ENCODE measurements around the gene BNC1.

BNC1 gene, protein sequence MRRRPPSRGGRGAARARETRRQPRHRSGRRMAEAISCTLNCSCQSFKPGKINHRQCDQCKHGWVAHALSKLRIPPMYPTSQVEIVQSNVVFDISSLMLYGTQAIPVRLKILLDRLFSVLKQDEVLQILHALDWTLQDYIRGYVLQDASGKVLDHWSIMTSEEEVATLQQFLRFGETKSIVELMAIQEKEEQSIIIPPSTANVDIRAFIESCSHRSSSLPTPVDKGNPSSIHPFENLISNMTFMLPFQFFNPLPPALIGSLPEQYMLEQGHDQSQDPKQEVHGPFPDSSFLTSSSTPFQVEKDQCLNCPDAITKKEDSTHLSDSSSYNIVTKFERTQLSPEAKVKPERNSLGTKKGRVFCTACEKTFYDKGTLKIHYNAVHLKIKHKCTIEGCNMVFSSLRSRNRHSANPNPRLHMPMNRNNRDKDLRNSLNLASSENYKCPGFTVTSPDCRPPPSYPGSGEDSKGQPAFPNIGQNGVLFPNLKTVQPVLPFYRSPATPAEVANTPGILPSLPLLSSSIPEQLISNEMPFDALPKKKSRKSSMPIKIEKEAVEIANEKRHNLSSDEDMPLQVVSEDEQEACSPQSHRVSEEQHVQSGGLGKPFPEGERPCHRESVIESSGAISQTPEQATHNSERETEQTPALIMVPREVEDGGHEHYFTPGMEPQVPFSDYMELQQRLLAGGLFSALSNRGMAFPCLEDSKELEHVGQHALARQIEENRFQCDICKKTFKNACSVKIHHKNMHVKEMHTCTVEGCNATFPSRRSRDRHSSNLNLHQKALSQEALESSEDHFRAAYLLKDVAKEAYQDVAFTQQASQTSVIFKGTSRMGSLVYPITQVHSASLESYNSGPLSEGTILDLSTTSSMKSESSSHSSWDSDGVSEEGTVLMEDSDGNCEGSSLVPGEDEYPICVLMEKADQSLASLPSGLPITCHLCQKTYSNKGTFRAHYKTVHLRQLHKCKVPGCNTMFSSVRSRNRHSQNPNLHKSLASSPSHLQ

DNA sequence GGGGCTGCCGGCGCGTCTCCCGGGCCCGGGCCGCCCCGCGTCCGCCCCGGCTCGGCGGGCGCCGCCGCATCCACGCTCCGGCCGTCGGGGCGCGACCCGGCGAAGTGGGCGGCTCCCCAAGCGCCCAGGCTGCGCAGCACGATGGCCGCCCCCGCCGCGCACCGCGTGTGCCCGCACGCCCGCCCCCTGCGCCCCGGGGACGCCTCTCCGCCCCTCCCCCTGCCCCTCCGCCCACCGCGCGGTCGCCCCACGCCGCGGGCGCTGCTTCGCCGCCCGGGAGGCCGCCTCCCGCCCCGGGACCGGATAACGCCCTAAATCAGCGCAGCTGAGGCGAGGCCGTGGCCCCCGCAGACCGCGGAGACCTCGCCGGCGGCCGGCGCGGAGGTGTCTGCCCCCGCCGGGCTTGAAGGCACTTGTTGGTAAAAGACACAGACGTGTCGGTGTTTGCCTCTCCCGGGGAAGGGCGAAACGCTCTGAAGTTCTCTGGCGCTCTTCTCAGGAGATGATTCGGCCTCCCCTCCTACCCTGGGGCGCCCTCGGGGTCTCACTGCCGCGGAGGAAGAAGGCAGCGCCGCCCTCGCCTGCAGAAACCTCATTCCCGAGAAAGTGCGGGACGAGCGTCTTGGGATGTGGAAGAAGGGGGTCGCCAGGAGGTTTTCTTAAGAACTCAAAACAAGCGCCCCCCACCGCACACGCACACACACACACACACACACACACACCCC lies at the start of gene BNC1:
Gene BNC1 (minus strand): TSS at position 106 of the 725 bp plus-strand sequence. CDS start 36 bp downstream, at position 70.
- DNase-seq (ENCODE audit: low spot score): peak; percentile 23

DNA sequence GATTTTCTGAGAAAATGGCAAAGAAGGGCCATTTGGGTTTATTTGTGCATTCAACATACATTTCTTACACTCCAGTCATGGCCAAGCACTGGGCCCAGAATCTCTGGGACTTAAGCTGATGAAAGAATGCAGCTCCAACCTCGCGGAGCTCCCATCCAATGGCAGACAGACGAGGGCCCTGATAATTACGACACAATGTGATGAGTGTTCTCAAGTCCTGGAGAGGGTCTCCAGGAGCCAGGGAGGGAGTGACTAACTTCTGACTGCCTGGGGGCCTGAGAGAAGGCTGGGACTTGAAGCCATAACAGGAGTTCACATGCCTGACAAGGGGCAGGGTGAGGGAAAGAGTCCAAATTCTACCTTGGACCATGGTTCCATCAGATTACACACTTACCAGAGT lies 42.6 kb upstream of the BNC1 start:
- DNase-seq (ENCODE audit: low spot score): no peak

DNA sequence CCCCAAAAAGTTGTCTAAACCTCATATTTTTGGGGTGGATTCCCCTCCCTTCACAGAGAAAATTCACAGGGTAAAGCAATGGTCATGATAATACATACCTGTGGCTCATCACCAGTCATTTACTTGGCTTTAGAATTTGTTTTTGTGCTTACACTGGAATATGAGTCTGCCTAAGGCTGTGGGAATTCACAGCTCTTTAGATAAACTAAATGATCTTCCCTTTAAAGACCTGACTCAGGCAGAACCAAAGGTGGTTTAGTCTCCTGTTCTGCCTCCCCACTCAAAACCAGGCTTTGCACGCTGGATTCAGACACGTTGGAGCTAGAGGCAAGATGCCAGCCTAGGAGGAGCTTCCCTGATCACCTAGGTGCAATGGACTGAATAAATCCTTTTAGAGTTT lies 40.3 kb upstream of the BNC1 start:
- DNase-seq (ENCODE audit: low spot score): no peak

DNA sequence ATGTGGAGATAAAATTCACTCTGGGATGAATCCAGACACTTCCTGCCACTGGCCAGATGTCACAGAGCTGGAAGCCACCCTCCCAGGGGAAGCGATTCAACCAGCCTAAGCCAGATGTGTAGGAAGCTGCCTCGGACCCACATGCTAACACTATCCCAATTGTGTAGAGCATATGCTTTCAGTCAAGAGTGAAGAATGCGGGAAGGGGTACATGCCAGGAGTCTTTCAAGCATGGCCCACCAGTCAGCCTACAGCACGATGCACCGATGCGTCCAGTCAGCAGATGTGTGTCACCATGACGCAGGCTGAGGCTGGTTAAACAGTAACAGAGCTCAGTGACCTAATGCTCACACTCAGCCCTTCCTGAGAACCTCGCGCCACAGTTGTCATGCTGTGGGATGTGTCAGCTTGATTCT lies 38.8 kb upstream of the BNC1 start:
- DNase-seq (ENCODE audit: low spot score): peak; percentile 73

DNA sequence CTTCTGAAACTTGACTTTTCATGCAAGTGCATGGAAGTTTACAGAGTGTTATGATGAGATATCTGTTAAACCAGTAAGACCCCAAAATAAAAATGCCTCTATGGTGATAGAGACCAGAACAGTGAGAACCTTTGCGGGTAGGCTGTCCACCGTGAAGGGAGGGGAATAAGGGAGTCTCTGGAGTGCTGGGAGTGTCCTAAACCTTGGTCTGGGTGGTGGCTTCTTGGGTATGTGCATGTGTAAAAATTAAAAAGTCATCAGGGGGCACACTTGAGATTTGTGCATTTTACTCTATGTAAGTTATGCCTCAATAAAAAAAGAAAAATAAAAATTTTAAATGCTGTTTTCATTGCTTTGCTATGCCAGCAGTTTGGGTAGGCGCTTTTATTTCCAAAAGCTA lies 38.2 kb upstream of the BNC1 start:
- no peak for DNase-seq (ENCODE audit: low spot score)

DNA sequence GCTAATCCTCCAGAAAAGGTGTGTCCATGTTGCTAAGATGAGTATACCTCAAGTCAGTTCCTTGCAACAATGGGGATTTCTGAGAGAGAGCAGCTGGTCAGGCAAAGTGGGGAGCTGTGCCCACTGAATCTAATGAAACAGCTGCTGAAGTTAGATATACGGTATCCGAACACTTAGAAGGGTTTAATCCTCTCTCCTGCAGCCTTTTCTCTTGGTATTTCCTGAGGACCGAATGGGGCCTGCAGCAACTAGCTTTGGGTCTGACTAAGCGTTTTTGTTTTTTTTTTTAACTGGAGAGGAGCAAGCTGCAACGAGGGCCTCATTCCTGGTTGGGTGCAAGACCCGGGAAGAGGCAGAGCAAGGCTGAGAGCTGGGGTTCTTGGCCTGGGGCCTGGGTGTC lies 37.6 kb upstream of the BNC1 start:
- no peak for DNase-seq (ENCODE audit: low spot score)

DNA sequence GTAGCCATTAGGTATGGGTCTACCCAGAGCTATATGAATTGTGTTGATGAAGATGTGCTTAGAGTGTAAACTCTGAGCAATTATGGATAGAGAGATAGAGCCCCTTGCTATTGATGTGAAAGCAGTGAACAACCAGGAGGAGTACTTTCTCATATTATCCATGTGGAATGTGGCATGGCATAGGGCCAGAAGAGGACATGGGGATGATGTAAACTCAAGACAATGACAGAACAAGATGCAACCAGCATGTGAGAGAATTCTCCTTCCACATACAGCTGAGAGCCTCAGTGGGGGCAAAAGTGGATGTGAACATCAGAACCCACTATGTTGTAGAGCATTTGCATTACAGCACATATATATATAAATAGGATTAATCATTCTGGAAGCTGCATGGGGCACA lies 36.4 kb upstream of the BNC1 start:
- no peak for DNase-seq (ENCODE audit: low spot score)

DNA sequence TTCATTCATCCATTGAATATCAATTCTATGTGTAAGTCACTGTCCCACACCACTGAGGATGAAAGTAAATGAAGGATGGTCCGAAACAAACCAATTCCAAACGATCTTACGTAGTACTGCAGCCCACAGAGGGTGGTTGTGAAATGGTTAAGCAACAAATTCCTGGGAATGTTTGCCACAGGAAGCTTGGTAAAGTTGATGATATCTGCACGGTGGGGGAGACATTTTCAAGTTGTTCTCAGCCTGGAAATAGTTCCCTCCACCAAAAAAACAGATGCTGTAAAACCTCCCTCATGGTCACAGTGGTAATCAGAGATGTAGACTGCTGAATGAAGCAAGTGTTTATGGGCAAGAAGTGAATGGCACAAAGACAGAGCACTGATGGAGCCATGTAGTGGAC lies 35.9 kb upstream of the BNC1 start:
- DNase-seq (ENCODE audit: low spot score): no peak

DNA sequence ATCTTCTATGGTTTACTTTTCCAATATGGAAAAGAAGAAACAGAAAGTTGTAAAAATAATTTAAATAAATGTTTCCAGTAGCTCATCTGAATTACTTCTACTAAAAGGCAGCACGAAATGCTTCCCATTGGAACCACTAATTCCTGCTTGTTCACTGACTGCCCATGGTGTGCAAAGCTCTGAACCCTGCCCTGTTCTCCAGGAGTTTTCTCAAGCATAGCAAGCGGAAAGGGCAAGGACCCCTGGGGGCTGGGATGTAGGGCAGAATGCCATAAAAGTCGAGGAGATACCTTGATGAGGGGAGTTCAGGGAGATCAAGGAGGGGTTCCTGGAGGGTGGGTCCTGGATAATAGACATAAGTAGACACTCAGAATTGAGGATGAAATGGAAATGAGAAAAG lies 35.3 kb upstream of the BNC1 start:
- DNase-seq (ENCODE audit: low spot score): no peak

DNA sequence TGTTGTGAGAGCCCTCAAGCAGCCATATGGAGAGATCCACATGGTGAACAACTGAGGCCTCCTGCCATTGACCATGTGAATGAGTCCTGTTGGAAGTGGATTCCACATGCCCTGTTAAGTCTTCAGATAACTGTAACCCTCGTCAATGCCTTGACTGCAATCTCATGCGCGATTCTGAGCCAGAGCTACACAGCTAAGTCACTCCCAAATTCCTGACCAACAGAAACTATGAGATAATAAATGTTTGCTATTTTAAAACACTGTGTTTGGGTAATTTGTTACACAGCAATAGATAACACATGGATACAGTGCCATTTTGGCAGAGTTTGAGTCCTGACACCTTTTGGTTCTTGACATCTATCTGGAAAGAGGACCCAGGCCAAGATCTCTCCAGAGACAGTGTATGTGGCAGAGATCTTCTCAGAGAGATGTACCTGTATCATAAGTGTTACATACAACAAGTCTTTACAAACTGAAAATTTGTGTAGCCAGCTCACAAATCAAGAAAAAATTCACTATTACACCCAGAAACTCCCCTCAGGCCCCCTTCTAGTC lies 34.5 kb upstream of the BNC1 start:
- DNase-seq (ENCODE audit: low spot score): no peak

DNA sequence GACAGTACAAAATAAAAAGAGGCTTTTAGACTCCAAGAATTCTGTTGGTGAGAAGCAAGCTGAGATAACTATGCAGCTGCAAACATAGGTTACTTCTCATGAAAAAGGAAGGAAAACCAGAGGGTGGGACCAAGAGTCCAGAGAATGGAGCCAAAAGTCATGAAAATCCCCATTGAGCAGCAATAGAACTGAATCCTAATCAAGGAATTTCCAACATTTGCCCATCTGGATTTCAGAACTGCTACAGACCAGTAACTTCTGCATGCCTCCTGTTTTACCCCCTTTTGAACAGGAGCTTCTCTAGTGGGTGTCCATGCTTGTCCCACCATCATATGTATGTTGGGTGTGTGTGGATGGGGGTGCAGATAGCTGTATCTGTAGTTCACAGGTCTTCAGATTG lies 33.6 kb upstream of the BNC1 start:
- no peak for DNase-seq (ENCODE audit: low spot score)

DNA sequence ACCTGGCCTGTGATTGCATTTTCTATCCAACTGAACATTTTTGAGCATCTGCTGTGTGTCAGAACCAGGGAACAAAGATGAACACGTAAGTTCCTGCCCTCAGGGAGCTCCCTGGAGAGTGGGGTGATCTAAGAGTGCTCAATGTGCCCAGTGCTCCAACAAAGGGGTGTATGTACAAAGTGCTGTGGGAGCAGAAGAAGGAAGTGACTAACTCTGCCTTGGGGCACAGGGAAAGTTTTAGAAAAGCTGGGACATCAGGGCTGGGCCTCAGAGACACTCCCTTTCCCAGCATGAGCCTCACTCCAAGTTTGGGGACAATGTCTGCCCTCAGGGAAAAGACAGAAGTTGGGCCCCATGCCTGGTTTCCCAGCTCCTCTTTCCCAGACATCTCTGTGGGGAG lies 27.6 kb upstream of the BNC1 start:
- DNase-seq (ENCODE audit: low spot score): no peak

DNA sequence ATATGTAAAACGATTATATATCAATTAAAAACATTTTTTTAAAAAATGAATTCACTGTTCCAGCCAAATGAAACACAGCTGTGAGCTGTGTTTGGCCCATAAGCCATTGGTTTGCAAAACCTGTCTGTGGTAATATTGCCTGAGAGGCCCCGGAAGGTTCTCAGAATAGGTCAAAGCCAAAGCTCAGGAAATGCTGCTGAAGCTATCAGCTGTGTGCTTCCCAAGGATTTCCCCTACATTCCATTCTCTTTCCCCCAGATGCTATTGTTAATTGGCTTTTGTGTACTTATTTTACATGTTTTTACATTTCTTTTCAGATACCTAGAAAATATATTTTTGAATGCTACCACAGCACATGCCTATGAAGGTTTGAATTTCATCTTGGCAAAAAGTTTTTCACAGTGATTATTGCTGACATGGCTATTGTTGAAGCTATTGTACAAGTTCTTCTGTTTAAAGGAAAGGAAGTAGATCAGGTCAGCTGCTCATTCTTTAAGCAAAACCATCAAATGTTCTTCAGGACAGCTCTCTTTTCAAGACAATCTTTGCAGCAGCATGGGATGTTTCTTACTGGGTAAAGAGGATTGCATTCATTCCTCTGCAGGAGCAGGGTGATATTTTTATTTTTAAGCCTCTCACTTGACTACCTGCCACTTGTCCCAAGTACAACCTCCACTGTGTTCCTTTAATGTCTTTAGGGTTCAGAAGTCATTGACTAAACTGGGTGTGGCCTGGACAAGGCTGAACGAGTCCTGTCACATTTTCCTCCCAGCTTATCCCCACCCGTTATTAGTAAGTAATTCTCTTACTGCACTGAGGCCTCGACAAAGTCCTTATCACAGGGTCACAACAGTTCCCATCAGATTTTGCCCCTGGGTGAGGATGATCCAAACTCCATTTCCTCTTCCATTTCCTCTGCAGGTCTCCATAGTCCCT lies 26.3 kb upstream of the BNC1 start:
- no peak for DNase-seq (ENCODE audit: low spot score)

DNA sequence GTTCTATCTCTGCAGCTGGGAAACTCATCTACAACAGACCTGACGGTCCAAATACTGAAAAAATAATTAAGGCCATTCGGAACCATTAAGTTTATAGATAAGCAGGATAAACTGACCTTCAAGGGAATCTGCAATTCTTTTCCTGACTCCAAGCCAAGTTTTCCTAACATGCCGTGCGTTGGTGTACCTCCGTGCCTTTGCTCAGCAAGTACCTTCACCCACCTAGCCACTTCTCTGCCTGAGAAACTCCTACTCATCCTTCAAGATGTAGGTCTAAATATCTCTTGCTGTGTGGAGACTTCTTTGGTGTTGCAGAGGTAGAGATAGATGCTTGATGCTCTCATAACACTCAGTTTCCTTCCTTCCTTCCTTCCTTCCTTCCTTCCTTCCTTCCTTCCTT lies 24.2 kb upstream of the BNC1 start:
- DNase-seq (ENCODE audit: low spot score): no peak

DNA sequence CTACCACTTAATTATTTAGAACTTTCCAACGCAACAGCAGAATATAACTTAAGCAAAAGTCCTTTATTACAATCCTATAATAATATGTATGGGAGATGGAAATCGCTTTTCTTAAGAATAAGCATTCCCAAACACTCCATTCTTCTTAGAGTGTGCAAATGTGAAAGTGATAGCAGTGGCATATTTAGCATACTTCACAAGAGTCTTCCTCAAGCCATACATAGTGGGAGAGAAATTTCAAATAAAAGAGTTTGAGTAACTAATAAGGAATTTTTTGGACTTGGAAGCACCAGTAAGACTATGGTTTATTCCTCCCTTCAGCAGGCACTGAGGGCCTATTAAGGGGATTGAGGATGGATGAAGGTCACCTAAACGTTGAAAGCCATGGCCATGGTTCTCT lies 22.1 kb upstream of the BNC1 start:
- DNase-seq (ENCODE audit: low spot score): no peak

DNA sequence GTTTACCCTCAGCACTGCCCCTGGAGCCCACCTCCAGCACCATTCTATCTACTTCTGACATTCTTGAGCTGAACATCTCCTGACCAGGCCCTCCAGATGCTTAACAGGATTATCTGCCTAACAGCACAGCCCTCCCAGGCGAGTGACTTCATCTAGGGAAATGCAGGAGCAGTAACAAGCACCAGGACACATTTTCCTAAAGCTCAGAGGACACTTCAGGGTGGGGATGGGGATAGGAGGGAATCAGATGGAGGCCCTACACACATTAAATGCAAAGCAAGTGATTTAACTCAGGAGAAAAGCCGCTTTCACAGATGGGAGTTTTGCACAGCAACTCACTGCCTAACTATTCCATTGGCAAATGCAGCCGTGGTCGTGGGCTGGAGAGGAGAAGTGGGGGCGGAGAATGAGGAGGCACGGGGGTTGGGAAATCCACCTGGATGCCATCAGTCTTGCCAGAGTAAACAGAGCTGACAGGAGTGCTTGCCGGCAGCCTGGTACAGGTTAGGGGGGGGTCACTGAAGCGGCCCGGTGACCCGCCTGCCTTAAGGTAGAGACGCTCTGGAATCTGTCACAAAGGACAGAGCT lies 21.3 kb upstream of the BNC1 start:
- no peak for DNase-seq (ENCODE audit: low spot score)

DNA sequence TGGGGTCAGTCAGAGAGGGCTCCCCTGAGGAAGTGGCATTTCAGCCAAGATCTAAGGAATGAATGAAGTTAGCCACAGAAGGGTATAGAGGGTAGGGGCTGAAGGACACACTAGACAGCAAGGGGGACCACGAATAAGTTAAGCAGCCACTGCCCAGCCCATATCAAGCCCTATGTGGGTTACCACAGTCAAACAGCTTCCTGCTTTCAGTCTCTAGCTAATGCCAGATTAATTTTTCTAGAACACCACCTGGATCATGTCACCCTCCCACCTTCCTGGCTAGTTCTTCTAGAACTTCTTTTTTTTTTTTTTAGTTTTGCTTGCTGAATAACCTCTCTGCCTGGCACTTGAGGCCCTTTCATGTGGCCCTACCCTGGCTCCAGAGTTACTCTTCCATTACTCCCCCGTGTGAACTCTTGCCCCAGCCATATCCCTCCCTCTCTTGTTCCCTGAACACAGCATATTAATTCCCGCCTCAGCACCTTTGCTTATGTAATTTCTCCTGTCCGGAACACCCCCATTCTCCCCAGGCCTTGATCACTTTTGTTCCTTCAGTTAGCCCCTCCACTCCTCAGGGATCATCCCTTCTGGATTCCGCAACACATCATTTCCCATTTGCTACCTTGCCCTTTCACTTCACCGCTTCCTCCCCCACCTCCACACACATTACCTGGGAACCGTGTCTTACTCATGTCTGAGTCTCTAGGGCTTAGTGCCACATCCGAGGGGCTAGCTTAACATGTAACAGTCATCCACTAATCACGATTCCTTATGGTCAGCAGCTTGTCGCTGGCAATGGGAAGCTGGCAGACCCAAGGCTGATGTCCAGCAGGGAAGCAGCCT lies 20.6 kb upstream of the BNC1 start:
- DNase-seq (ENCODE audit: low spot score): no peak

DNA sequence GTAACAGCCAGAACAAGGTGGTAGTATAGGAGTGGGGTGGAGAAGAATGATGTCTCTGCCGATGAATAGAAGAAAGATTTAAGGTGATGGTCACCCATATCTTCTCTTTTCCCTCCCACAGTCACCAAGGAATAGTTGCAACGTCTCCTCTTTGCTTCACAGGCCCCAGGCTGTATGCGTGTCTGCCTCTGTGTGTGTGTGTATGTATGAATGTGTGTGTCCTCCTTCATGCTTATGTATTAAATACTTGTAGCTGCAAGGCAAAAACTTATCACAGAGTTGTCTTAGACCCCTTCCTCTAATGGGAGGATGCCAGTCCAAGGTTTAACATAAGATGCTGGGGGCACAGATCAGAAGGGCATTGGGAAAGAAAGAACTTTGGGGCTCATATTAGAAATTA lies 19.1 kb upstream of the BNC1 start:
- no peak for DNase-seq (ENCODE audit: low spot score)

DNA sequence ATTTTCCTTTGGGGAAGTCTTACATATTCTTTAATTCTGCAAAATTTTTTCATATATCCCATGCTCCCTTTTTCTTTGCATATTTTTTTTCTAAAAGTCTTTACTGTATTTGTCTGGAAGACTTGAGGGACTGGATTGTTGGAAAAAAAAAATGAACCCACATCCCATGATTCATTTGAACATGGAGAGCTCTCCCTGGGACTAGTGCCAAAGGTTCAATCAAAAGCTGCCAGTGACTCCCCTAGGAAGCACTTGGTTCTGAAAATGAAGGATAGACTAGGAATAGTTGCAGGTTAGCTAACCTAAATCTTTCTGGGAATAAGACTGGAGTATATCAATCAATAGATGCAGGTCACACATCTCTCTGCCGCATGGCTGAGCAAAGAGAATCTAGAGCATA lies 16.4 kb upstream of the BNC1 start:
- no peak for DNase-seq (ENCODE audit: low spot score)

DNA sequence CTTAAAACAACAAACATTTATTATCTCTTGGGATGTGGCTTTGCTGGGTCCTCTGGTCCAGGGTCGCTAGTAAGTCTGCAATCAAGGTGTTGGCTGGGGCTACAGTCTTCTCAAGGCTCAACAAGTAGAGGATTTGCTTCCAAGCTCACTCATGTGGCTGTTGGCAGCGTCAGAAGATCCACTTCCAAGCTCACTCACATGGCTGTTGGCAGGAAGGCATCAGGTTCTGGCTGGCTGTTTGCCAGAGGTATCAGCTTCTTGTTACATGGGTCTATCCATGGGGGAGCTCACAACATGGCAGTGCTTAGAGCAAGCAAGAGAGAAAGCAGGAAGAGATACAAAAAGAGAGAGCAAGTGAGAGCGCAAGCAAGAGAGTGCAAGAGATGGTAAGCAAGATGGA lies 15.0 kb upstream of the BNC1 start:
- DNase-seq (ENCODE audit: low spot score): no peak

Measured in AG08396 (cell line).